Stimulated activated naive CD8-positive, alpha-beta T cell treated with anti-CD3 and anti-CD28 coated beads, Interleukin-15, Interleukin-2, amounts not matched to agents 100 ng/mL and 50 ng/mL, for 24 hours (primary cell): ENCODE data around the gene TNNI2.
A peak's percentile ranks its signal among the peaks of the same experiment; 100 is the strongest.
"Not testable (repeated sequence)": the region's sequence is repeated elsewhere in the genome, so short reads cannot be mapped to it uniquely, and the experiment has no call there.

ENCODE experiments used
- H3K27ac Mint-ChIP-seq: one replicate; pipeline ENCODE4 v1.8.0; 2021; ENCODE audit warnings: mild to moderate bottlenecking, mixed read lengths
- H3K27me3 Mint-ChIP-seq: one replicate; pipeline ENCODE4 v1.8.0; 2021; ENCODE audit warnings: mixed read lengths
- H3K36me3 Mint-ChIP-seq: one replicate; pipeline ENCODE4 v1.8.0; 2021; ENCODE audit warnings: low read depth, mixed read lengths
- H3K4me1 Mint-ChIP-seq: one replicate; pipeline ENCODE4 v1.8.0; 2021; ENCODE audit warnings: low read depth, mixed read lengths
- H3K4me3 Mint-ChIP-seq: one replicate; pipeline ENCODE4 v1.8.0; 2021; ENCODE audit warnings: mild to moderate bottlenecking, mixed read lengths
- H3K9me3 Mint-ChIP-seq: one replicate; pipeline ENCODE4 v1.8.0; 2021; ENCODE audit warnings: mixed read lengths

TNNI2 gene

GRCh38 chr11:1838426-1839144 lies at the start of gene TNNI2:
Gene TNNI2 (plus strand): TSS chr11:1838981. CDS start chr11:1839697, 716 bp downstream.
- H3K36me3 Mint-ChIP-seq = no peaks in the 10 kb centered on the region

DNA sequence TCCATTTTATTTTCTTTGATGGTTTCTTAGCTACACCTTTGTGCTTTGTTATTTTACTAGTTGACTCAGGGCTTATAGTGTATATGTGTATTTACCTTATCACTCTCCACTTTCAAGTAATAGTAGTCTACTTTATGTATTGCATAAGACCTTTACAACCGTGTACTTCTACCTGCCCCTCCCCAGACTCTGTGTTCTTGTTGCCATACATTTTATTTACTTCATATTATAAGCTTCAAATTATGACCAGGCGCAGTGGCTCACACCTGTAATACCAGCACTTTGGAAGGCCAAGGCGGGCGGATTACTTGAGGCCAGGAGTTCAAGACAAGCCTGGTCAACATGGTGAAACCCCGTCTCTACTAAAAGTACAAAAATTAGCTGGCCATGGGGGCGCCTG lies 46.9 kb upstream of the TNNI2 start:
- Mint-ChIP-seq H3K27me3 (peaks cover 4% of the 10 kb centered on the region), H3K9me3 (no peaks in the 10 kb centered on the region), H3K27ac (no peak overlapping the region), H3K36me3 (no peaks in the 10 kb centered on the region), H3K4me1 (peaks cover 11% of the 10 kb centered on the region), H3K4me3 (no peak overlapping the region)

More at GRCh38 chr11:1838426-1839144, at the start of gene TNNI2:
- peak within 1 kb of the TSS; percentile 75 for H3K27ac Mint-ChIP-seq
- H3K4me1 Mint-ChIP-seq = peaks cover 16% of the 10 kb centered on the region
- no peaks in the 10 kb centered on the region for H3K27me3 Mint-ChIP-seq
- H3K9me3 Mint-ChIP-seq = no peaks in the 10 kb centered on the region
- H3K4me3 Mint-ChIP-seq = no peak within 1 kb of the TSS

GRCh38 chr11:1792461-1792860 lies 46.3 kb upstream of the TNNI2 start:
- Mint-ChIP-seq H3K4me1 (peaks cover 11% of the 10 kb centered on the region), H3K27ac (peak overlapping the region; percentile 73), H3K9me3 (no peaks in the 10 kb centered on the region), H3K4me3 (peak overlapping the region; percentile 73), H3K27me3 (peaks cover 4% of the 10 kb centered on the region), H3K36me3 (no peaks in the 10 kb centered on the region)

GRCh38 chr11:1793081-1793480 lies 45.7 kb upstream of the TNNI2 start:
- Mint-ChIP-seq H3K4me1 (peaks cover 11% of the 10 kb centered on the region), H3K4me3 (peak overlapping the region; percentile 73), H3K9me3 (no peaks in the 10 kb centered on the region), H3K27ac (no peak overlapping the region), H3K27me3 (peaks cover 4% of the 10 kb centered on the region), H3K36me3 (no peaks in the 10 kb centered on the region)

DNA sequence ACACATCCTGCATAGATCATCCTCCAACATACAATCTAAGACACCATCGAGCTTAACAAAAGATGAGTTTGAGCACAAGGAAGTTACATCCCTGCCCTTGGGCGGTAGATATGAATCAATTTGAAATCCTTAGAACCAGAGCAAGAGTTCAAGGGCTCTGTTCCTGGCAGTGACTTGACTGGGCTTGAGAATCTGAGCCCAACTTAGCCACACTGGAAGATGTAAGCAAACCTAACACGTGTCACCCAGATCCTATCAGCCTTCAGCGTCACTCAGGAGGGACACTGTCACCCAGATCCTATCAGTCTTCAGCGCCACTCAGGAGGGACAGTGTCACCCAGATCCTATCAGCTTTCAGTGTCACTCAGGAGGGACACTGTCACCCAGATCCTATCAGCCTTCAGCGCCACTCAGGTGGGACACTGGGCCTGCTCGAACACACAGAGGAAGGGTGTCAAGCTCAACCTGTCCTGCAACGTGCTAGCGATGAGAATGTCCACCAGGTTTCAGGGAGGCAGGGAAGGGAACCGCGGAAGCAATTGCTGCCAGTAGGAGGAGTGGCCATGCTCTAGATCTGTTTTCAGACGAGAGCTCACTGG lies 42.3 kb upstream of the TNNI2 start:
- peaks cover 4% of the 10 kb centered on the region for H3K27me3 Mint-ChIP-seq
- peak overlapping the region; percentile 1 for H3K27ac Mint-ChIP-seq
- H3K36me3 Mint-ChIP-seq = no peaks in the 10 kb centered on the region
- no peak overlapping the region for H3K4me3 Mint-ChIP-seq
- no peaks in the 10 kb centered on the region for H3K9me3 Mint-ChIP-seq
- peaks cover 11% of the 10 kb centered on the region for H3K4me1 Mint-ChIP-seq

GRCh38 chr11:1797391-1798125 lies 41.2 kb upstream of the TNNI2 start:
- Mint-ChIP-seq H3K27ac (no peak overlapping the region), H3K27me3 (peaks cover 4% of the 10 kb centered on the region), H3K4me1 (peaks cover 8% of the 10 kb centered on the region), H3K4me3 (no peak overlapping the region), H3K36me3 (no peaks in the 10 kb centered on the region), H3K9me3 (no peaks in the 10 kb centered on the region)

GRCh38 chr11:1803246-1803645 lies 35.5 kb upstream of the TNNI2 start:
- Mint-ChIP-seq H3K27me3 (no peaks in the 10 kb centered on the region), H3K36me3 (no peaks in the 10 kb centered on the region), H3K4me1 (no peaks in the 10 kb centered on the region), H3K27ac (no peak overlapping the region), H3K4me3 (no peak overlapping the region), H3K9me3 (no peaks in the 10 kb centered on the region)

DNA sequence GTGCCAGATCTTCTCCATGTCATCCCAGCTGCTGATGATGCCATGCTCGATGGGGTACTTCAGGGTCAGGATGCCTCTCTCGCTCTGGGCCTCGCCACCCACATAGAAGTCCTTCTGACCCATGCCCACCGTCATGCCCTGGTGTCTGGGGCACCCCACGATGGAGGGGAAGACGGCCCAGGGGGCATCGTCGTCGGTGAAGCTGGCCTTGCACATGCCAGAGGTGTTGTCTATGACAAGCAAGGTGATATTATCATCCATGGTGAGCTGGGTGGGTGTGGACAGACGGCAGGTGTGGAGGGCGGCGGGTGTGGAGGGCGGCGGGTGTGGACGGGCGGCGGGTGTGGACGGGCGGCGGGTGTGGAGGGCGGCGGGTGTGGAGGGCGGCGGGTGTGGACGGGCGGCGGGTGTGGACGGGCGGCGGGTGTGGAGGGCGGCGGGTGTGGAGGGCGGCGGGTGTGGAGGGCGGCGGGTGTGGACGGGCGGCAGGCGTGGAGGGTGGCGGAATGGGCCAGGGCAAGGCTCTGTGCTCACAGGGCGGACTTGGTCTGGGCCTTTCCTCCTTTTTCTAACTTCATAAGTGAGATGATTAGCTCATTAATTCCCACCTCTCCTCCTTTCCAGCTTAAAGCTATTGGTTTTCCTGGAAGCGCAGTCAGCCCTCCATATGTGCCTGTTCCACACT lies 34.8 kb upstream of the TNNI2 start:
- not testable (repeated sequence) for H3K27ac Mint-ChIP-seq, H3K36me3 Mint-ChIP-seq, H3K4me3 Mint-ChIP-seq, H3K9me3 Mint-ChIP-seq, H3K27me3 Mint-ChIP-seq, H3K4me1 Mint-ChIP-seq

- no peaks in the 10 kb centered on the region for H3K36me3 Mint-ChIP-seq
- no peak overlapping the region for H3K27ac Mint-ChIP-seq
- no peaks in the 10 kb centered on the region for H3K9me3 Mint-ChIP-seq
- H3K4me3 Mint-ChIP-seq = no peak overlapping the region
- no peaks in the 10 kb centered on the region for H3K27me3 Mint-ChIP-seq
- H3K4me1 Mint-ChIP-seq = no peaks in the 10 kb centered on the region
These were observed 33.3 kb upstream of the TNNI2 start for GRCh38 chr11:1805525-1805924.

DNA sequence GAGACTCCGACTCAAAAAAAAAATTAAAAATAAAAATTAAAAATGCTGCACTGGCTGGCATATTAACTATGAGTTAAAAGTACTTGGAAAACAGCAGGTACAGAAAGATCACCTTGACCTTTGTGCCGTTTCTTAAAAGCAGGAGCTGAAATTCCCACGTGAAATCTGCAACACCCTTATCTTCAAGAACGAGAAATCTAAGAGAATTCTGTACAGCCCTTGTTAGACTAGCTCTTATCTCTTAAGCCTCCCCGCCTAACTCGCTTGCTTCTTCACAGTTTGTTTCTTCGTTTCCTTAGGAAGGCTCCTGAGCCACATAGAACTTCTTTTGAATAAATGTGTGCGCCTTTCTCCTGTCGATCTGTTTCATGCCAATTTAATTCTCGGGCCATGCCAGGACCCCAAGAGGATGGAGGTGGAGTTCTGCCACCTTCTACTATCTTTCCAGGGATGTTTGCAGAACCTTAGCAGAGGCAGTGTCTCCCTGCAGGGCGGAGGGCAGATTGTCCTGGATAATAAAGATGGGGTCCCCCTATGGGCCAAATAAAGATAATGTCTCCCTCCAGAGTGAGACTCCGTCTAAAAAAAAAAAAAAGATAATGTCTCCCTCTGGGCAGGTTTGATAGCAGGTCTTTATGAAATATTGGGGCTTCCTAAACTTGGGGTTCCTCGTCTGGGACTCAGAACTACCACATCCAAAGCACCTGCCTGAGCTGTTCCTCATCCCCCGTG lies 31.4 kb upstream of the TNNI2 start:
- H3K4me1 Mint-ChIP-seq = no peaks in the 10 kb centered on the region
- no peak overlapping the region for H3K4me3 Mint-ChIP-seq
- no peak overlapping the region for H3K27ac Mint-ChIP-seq
- H3K27me3 Mint-ChIP-seq = peaks cover 3% of the 10 kb centered on the region
- H3K9me3 Mint-ChIP-seq = no peaks in the 10 kb centered on the region
- no peaks in the 10 kb centered on the region for H3K36me3 Mint-ChIP-seq

- H3K36me3 Mint-ChIP-seq = no peaks in the 10 kb centered on the region
- H3K4me1 Mint-ChIP-seq = no peaks in the 10 kb centered on the region
- no peaks in the 10 kb centered on the region for H3K9me3 Mint-ChIP-seq
- no peak overlapping the region for H3K4me3 Mint-ChIP-seq
- no peak overlapping the region for H3K27ac Mint-ChIP-seq
- peaks cover 3% of the 10 kb centered on the region for H3K27me3 Mint-ChIP-seq
These were observed 28.0 kb upstream of the TNNI2 start for GRCh38 chr11:1810761-1811160.

- H3K36me3 Mint-ChIP-seq = no peaks in the 10 kb centered on the region
- H3K4me1 Mint-ChIP-seq = no peaks in the 10 kb centered on the region
- no peak overlapping the region for H3K4me3 Mint-ChIP-seq
- H3K27ac Mint-ChIP-seq = no peak overlapping the region
- H3K9me3 Mint-ChIP-seq = no peaks in the 10 kb centered on the region
- H3K27me3 Mint-ChIP-seq = peaks cover 3% of the 10 kb centered on the region
These were observed 26.5 kb upstream of the TNNI2 start for GRCh38 chr11:1812274-1812673.

- no peaks in the 10 kb centered on the region for H3K4me1 Mint-ChIP-seq
- no peaks in the 10 kb centered on the region for H3K9me3 Mint-ChIP-seq
- peaks cover 3% of the 10 kb centered on the region for H3K27me3 Mint-ChIP-seq
- no peak overlapping the region for H3K4me3 Mint-ChIP-seq
- no peaks in the 10 kb centered on the region for H3K36me3 Mint-ChIP-seq
- H3K27ac Mint-ChIP-seq = no peak overlapping the region
These were observed 26.0 kb upstream of the TNNI2 start for GRCh38 chr11:1812801-1813200.

DNA sequence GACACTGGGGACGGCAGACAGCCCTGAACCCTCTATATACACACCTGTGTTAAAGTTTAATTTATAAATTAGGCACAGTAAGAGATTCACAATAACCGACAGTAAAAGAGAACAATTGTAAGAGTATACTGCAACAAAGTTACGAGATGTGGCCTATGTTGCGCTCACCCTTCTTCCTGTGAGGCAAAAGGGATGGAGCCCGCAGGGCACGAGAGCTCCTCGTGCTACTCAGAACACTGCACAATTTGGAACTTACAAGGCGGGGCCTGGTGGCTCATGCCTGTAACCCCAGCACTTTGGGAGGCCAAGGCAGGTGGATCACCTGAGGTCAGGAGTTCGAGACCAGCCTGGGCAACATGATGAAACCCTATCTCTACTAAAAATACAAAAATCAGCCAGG lies 25.4 kb upstream of the TNNI2 start:
- not testable (repeated sequence) for H3K4me3 Mint-ChIP-seq, H3K9me3 Mint-ChIP-seq, H3K27ac Mint-ChIP-seq, H3K27me3 Mint-ChIP-seq, H3K36me3 Mint-ChIP-seq, H3K4me1 Mint-ChIP-seq
